ENCODE measurements around the gene TBC1D22B.

TBC1D22B gene

DNA sequence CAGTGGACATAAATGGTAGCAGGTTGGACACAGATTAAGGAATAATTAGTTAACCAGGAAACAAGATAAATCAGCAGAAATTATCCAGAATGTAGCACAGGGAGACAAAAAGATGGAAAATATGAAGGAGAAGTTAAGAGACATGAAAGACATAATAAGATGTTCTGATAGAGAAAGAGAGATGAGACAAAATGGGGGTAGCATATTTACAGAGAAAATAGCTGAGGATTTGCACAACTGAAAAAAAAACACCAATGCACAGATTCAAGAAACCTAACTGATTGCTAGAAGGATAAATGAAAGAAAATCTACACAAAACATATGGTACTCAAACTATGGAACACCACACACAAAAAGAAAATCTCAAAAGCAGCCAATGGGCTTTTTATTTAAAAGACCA is 34.6 kb upstream of the TBC1D22B start:
- Histone ChIP-seq H3K36me3 (ENCODE audit: insufficient read depth, low read depth, low read length) (no peaks in the 10 kb centered on the region), H3K27me3 (ENCODE audit: insufficient read depth, low read length) (no peaks in the 10 kb centered on the region), H3K4me3 (ENCODE audit: low read length) (peak overlapping the region; percentile 69), H3K9ac (ENCODE audit: low read depth, low read length) (no peak overlapping the region), H3K27ac (ENCODE audit: low read length) (no peak overlapping the region), H3K9me3 (ENCODE audit: insufficient read depth, low read depth, low read length) (no peaks in the 10 kb centered on the region), H3K4me1 (ENCODE audit: insufficient read depth, low read length) (peaks cover 9% of the 10 kb centered on the region; the same call in 1 of the 2 replicates)

DNA sequence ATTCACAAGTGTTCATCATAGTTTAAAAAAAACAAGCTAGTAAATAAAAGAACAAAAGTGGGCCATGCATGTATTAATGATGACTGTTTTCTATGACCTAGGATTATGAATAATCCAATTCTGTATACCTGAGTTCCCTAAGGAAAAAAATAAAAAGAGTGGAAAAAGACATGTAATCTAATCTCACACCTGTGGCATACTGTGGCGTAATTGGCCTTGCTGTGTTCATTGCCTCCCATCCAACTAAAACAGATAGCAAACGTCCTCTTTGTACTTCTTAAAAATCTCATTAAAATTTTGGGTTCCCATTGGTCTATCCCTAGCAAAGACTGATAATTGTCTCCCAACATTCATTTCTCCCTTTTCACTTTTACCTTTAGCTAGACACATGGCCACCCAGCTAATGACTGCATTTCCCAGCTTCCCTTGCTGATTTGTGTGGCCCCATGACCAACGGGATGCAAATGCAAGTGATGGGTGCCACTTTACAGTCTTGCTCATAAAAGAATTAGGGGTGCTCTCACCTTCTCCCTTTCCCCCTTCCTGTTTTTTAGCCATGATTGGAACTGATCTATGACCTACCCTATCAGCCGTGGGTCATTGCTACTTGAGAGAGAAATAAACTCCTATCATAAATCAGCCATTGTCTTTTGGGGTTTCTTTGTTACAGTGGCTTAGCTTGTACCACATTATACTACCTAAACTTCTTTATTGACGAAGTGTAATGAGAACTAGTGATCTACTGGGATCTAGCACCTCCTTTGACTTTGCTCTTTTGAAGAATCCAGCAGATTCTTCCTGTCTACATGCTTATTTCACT is 32.0 kb upstream of the TBC1D22B start:
- H3K9ac ChIP-seq (ENCODE audit: low read depth, low read length): no peak overlapping the region
- H3K27me3 ChIP-seq (ENCODE audit: insufficient read depth, low read length): no peaks in the 10 kb centered on the region
- no peak overlapping the region for H3K4me3 ChIP-seq (ENCODE audit: low read length)
- peaks cover 9% of the 10 kb centered on the region; the same call in 1 of the 2 replicates for H3K4me1 ChIP-seq (ENCODE audit: insufficient read depth, low read length)
- no peak overlapping the region for H3K27ac ChIP-seq (ENCODE audit: low read length)
- H3K36me3 ChIP-seq (ENCODE audit: insufficient read depth, low read depth, low read length): no peaks in the 10 kb centered on the region
- no peaks in the 10 kb centered on the region for H3K9me3 ChIP-seq (ENCODE audit: insufficient read depth, low read depth, low read length)

DNA sequence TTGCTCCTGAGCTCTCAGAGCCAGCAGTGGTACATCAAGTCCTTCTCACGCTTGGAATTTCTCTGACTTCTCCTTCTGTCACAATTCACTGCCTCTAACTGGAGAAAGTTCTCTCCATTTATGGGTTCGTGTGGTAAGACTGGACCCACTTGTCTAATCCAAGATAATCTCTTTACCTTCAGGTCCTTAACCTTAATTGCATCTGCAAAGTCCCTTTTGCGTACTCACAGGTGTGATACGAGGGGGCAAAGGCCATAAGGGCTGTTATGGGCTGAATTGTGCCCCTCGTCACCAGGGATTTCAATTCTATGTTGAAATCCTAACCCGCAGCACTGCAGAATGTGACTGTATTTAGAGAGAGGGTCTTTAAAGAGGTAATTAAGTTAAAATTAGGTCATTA is 27.5 kb upstream of the TBC1D22B start:
- no peak overlapping the region for H3K4me3 ChIP-seq (ENCODE audit: low read length)

DNA sequence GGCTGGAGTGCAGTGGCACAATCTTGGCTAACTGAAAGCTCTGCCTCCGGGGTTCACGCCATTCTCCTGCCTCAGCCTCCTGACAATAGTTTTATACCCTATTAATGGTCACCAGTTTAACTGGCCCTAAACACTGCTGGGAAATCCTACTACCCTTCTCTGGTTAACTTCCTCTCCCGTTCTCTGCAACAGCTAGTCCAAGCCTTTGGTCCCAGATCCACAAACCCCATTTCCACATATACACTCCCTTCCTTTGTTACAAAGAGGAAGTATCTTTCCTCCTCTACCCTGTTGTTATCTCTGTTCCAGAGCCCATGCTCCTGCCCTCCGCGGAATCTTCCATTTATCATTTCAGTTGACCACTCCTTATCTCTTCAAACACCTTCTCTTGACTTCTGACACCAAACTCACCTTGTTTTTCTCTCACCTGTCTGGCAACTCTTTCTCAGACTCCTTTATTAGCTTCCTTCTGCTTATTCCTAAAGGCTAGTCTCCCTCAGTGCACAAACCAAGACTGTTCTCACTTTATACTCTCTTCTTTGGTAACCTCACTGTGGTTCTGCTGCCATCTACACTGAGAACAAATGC is 25.0 kb upstream of the TBC1D22B start:
- Histone ChIP-seq H3K9me3 (ENCODE audit: insufficient read depth, low read depth, low read length) (no peaks in the 10 kb centered on the region), H3K4me3 (ENCODE audit: low read length) (no peak overlapping the region), H3K27ac (ENCODE audit: low read length) (no peak overlapping the region), H3K4me1 (ENCODE audit: insufficient read depth, low read length) (no peaks in the 10 kb centered on the region), H3K27me3 (ENCODE audit: insufficient read depth, low read length) (no peaks in the 10 kb centered on the region), H3K36me3 (ENCODE audit: insufficient read depth, low read depth, low read length) (no peaks in the 10 kb centered on the region), H3K9ac (ENCODE audit: low read depth, low read length) (no peak overlapping the region)

More for the DNA sequence above, 27.5 kb upstream of the TBC1D22B start:
- Histone ChIP-seq H3K27me3 (ENCODE audit: insufficient read depth, low read length) (no peaks in the 10 kb centered on the region), H3K27ac (ENCODE audit: low read length) (no peak overlapping the region), H3K9ac (ENCODE audit: low read depth, low read length) (no peak overlapping the region), H3K9me3 (ENCODE audit: insufficient read depth, low read depth, low read length) (no peaks in the 10 kb centered on the region), H3K36me3 (ENCODE audit: insufficient read depth, low read depth, low read length) (no peaks in the 10 kb centered on the region), H3K4me1 (ENCODE audit: insufficient read depth, low read length) (no peaks in the 10 kb centered on the region)

DNA sequence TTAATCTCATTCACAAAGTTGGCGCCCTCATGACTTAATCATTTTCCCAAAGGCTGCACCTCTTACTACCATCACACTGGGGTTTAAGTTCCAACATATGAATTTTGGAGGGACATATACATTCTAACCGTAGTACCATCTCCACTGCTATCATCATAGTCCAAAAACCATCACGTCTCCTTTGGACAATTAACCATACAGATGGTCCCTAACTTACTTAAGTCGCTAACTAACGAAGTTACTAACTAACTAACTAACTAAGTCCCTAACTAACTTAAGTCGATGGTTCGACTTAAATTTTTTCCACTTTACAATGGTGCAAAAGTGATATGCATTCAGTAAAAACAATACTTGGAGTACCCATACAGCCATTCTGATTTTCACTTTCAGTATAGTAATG is 24.0 kb upstream of the TBC1D22B start:
- H3K9me3 ChIP-seq (ENCODE audit: insufficient read depth, low read depth, low read length): no peaks in the 10 kb centered on the region
- no peaks in the 10 kb centered on the region for H3K4me1 ChIP-seq (ENCODE audit: insufficient read depth, low read length)
- H3K36me3 ChIP-seq (ENCODE audit: insufficient read depth, low read depth, low read length): no peaks in the 10 kb centered on the region
- H3K27me3 ChIP-seq (ENCODE audit: insufficient read depth, low read length): no peaks in the 10 kb centered on the region
- no peak overlapping the region for H3K27ac ChIP-seq (ENCODE audit: low read length)
- H3K9ac ChIP-seq (ENCODE audit: low read depth, low read length): no peak overlapping the region
- no peak overlapping the region for H3K4me3 ChIP-seq (ENCODE audit: low read length)

DNA sequence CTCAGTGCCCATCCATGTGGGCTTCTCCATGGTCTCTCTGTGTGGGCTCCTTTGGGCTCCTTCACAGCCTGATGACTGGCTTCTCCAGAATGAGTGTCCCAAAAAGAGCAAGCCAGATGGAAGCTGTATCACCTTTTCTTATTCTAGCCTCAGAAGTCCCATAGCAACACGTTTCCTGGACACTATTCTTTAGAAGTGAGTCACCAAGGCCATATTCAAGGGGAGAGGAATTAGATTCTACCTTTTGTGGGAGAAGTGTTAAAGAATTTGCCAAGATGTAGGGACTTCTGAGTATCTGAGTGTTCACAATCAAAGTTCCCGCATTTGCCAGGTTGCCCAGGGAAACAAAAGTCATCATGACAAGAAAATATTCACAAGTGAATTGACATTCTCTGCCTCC is 20.7 kb upstream of the TBC1D22B start:
- H3K27me3 ChIP-seq (ENCODE audit: insufficient read depth, low read length): no peaks in the 10 kb centered on the region
- H3K9ac ChIP-seq (ENCODE audit: low read depth, low read length): no peak overlapping the region
- H3K9me3 ChIP-seq (ENCODE audit: insufficient read depth, low read depth, low read length): no peaks in the 10 kb centered on the region
- H3K27ac ChIP-seq (ENCODE audit: low read length): no peak overlapping the region
- H3K36me3 ChIP-seq (ENCODE audit: insufficient read depth, low read depth, low read length): no peaks in the 10 kb centered on the region
- H3K4me1 ChIP-seq (ENCODE audit: insufficient read depth, low read length): no peaks in the 10 kb centered on the region; the same call in 1 of the 2 replicates
- H3K4me3 ChIP-seq (ENCODE audit: low read length): no peak overlapping the region

DNA sequence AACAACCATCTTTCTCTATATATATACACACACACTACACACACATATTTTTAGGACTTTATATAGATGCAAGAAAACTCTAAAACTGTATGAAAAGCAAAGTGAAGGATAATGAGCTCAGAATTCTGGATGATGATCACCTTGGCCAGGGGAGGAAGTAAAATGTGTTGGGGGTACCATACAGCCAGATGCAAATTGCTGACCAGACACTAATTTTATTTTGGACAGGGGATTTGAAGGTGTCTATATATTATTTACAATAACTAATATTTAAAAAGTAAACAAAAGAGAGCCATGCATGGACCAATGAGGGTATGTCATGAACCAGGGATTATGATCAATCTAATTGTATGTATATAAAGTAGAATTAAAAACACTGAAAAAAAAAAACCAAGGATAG is 19.8 kb upstream of the TBC1D22B start:
- H3K4me3 ChIP-seq (ENCODE audit: low read length): no peak overlapping the region
- no peaks in the 10 kb centered on the region for H3K9me3 ChIP-seq (ENCODE audit: insufficient read depth, low read depth, low read length)
- no peaks in the 10 kb centered on the region for H3K36me3 ChIP-seq (ENCODE audit: insufficient read depth, low read depth, low read length)
- no peak overlapping the region for H3K27ac ChIP-seq (ENCODE audit: low read length)
- H3K9ac ChIP-seq (ENCODE audit: low read depth, low read length): no peak overlapping the region
- H3K27me3 ChIP-seq (ENCODE audit: insufficient read depth, low read length): no peaks in the 10 kb centered on the region
- H3K4me1 ChIP-seq (ENCODE audit: insufficient read depth, low read length): no peaks in the 10 kb centered on the region; the same call in 1 of the 2 replicates

DNA sequence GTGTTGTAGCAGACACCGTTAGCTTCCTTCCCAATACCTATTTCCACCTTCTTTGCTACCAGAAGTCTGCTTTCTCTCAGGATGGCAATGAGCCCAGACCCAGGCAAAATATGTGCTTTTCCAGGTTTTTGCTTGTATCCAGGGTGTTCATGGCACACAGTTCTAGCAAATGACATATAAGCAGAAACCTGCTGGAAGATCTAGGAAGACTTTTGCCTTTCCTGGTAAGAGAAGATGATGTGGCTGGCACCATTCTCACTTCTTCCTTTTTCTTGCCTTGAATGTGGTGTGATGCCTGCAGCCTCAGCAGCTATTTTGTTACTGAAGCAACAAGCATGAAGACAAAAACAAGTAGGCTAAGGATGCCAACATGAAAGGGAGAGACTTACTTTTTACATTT is 19.2 kb upstream of the TBC1D22B start:
- no peak overlapping the region for H3K4me3 ChIP-seq (ENCODE audit: low read length)
- no peaks in the 10 kb centered on the region for H3K36me3 ChIP-seq (ENCODE audit: insufficient read depth, low read depth, low read length)
- H3K27ac ChIP-seq (ENCODE audit: low read length): no peak overlapping the region
- no peaks in the 10 kb centered on the region for H3K27me3 ChIP-seq (ENCODE audit: insufficient read depth, low read length)
- H3K9ac ChIP-seq (ENCODE audit: low read depth, low read length): no peak overlapping the region
- no peaks in the 10 kb centered on the region for H3K9me3 ChIP-seq (ENCODE audit: insufficient read depth, low read depth, low read length)
- no peaks in the 10 kb centered on the region; the same call in 1 of the 2 replicates for H3K4me1 ChIP-seq (ENCODE audit: insufficient read depth, low read length)

DNA sequence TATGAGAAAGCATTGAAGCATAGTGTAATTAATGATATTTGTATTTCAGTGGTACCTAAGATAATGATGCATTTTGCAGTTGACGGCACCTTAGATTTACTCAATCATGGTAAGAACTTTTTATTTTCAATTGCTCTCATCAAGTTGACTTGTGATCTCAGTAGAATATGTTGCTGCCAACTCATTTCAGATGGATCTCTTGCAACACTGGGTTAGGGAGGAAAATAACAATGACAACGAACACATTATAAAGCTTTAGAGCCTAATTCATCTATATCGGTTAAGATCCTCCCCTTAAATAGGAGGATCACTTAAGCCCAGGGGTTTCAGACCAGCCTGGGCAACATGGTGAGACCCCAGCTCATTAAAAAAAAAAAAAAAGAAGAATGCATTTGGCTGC is 18.0 kb upstream of the TBC1D22B start:
- Histone ChIP-seq H3K4me3 (ENCODE audit: low read length) (no peak overlapping the region), H3K27ac (ENCODE audit: low read length) (no peak overlapping the region), H3K4me1 (ENCODE audit: insufficient read depth, low read length) (no peaks in the 10 kb centered on the region; the same call in 1 of the 2 replicates), H3K27me3 (ENCODE audit: insufficient read depth, low read length) (no peaks in the 10 kb centered on the region), H3K9me3 (ENCODE audit: insufficient read depth, low read depth, low read length) (no peaks in the 10 kb centered on the region), H3K36me3 (ENCODE audit: insufficient read depth, low read depth, low read length) (no peaks in the 10 kb centered on the region), H3K9ac (ENCODE audit: low read depth, low read length) (no peak overlapping the region)

DNA sequence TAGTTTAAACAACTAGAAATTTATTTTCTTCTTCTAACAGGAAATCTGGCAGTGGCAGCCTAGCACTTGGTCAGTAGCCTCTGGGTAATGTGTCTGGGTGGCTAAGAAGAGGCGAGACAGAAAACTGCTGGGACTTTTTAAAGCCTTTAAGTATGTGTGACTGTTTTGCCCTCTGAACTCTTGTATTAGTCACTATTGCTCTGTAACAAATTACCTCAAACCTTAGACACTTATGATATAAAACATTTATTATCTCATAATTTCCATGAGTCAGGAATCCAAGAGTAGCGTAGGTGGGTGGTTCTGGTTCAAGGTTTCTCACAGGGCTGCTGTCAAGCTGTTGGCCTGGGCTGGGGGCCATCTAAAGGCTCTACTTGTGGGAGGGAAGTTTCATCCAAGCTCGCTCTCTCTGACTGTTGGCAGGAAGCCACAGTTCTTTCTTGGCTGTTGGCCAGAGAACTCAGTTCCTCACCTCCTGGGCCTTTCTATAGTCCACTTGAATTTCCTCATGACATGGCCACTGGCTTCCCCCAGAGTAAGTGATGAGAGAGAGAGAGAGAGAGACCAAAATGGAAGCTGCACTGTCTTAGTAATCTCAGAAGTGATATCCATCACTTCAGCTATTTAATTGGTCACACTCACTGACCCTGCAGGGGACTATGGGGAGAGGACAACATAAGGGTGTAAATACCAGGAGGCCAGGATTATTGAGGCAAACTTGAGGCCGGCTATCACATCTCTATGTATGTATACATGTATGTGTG is 17.4 kb upstream of the TBC1D22B start:
- no peaks in the 10 kb centered on the region for H3K36me3 ChIP-seq (ENCODE audit: insufficient read depth, low read depth, low read length)
- H3K27me3 ChIP-seq (ENCODE audit: insufficient read depth, low read length): no peaks in the 10 kb centered on the region
- H3K4me3 ChIP-seq (ENCODE audit: low read length): no peak overlapping the region
- H3K9ac ChIP-seq (ENCODE audit: low read depth, low read length): no peak overlapping the region
- H3K9me3 ChIP-seq (ENCODE audit: insufficient read depth, low read depth, low read length): no peaks in the 10 kb centered on the region
- no peaks in the 10 kb centered on the region; the same call in 1 of the 2 replicates for H3K4me1 ChIP-seq (ENCODE audit: insufficient read depth, low read length)
- H3K27ac ChIP-seq (ENCODE audit: low read length): no peak overlapping the region

DNA sequence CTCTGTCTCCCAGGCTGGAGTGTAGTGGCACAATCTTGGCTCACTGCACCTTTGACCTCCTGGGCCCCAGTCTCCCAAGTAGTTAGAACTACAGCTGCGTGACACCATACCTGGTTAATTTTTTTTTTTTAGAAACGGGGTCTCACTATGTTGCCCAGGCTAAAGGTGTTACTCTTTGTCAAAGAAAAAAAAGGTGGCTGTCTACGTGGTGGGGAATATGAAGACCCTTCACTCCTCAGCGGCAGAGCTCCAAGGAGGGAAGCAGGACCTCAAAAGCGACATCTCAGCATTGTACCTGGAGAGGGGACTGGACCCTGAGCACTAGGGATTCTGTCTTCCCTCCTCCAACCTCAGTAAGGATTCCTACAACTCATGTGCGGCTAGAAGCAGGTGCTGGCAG is 16.4 kb upstream of the TBC1D22B start:
- Histone ChIP-seq H3K9me3 (ENCODE audit: insufficient read depth, low read depth, low read length) (no peaks in the 10 kb centered on the region), H3K4me3 (ENCODE audit: low read length) (no peak overlapping the region), H3K36me3 (ENCODE audit: insufficient read depth, low read depth, low read length) (no peaks in the 10 kb centered on the region), H3K27ac (ENCODE audit: low read length) (no peak overlapping the region), H3K9ac (ENCODE audit: low read depth, low read length) (no peak overlapping the region), H3K4me1 (ENCODE audit: insufficient read depth, low read length) (no peaks in the 10 kb centered on the region; the same call in 1 of the 2 replicates), H3K27me3 (ENCODE audit: insufficient read depth, low read length) (no peaks in the 10 kb centered on the region)
